Activated naive CD4-positive, alpha-beta T cell treated with anti-CD3 and anti-CD28 coated beads, Interleukin-2, amount 10 ng/mL, durations not matched to agents 7 days and 5 days (primary cell): Measurements from ENCODE around the gene EIF5B.
A peak's percentile ranks its signal among the peaks of the same experiment; 100 is the strongest.
"Not testable (repeated sequence)": the region's sequence is repeated elsewhere in the genome, so short reads cannot be mapped to it uniquely, and the experiment has no call there.

Source experiments
- CTCF ChIA-PET: fragments of 350-600 bp; sonication (Branson Sonifier 250); formaldehyde crosslinking; loops from one replicate; lab custom pipeline; 2021; ENCODE audit warnings: antibody characterized with exemption; lab: Charles Lee
- DNase-seq: peaks from one replicate; pipeline ENCODE4 v3.0.0-alpha.2; 2020
- H3K27ac Mint-ChIP-seq: one replicate; pipeline ENCODE4 v1.8.0; 2021; ENCODE audit warnings: mild to moderate bottlenecking, moderate library complexity, mixed read lengths
- H3K27me3 Mint-ChIP-seq: one replicate; pipeline ENCODE4 v1.8.0; 2021; ENCODE audit warnings: mild to moderate bottlenecking, mixed read lengths
- H3K36me3 Mint-ChIP-seq: one replicate; pipeline ENCODE4 v1.8.0; 2021; ENCODE audit warnings: mixed read lengths
- H3K4me1 Mint-ChIP-seq: one replicate; pipeline ENCODE4 v1.8.0; 2021; ENCODE audit warnings: mixed read lengths
- H3K4me3 Mint-ChIP-seq: one replicate; pipeline ENCODE4 v1.8.0; 2021; ENCODE audit warnings: mild to moderate bottlenecking, moderate library complexity, mixed read lengths
- H3K9me3 Mint-ChIP-seq: one replicate; pipeline ENCODE4 v1.8.0; 2021; ENCODE audit warnings: mixed read lengths

Gene EIF5B, protein sequence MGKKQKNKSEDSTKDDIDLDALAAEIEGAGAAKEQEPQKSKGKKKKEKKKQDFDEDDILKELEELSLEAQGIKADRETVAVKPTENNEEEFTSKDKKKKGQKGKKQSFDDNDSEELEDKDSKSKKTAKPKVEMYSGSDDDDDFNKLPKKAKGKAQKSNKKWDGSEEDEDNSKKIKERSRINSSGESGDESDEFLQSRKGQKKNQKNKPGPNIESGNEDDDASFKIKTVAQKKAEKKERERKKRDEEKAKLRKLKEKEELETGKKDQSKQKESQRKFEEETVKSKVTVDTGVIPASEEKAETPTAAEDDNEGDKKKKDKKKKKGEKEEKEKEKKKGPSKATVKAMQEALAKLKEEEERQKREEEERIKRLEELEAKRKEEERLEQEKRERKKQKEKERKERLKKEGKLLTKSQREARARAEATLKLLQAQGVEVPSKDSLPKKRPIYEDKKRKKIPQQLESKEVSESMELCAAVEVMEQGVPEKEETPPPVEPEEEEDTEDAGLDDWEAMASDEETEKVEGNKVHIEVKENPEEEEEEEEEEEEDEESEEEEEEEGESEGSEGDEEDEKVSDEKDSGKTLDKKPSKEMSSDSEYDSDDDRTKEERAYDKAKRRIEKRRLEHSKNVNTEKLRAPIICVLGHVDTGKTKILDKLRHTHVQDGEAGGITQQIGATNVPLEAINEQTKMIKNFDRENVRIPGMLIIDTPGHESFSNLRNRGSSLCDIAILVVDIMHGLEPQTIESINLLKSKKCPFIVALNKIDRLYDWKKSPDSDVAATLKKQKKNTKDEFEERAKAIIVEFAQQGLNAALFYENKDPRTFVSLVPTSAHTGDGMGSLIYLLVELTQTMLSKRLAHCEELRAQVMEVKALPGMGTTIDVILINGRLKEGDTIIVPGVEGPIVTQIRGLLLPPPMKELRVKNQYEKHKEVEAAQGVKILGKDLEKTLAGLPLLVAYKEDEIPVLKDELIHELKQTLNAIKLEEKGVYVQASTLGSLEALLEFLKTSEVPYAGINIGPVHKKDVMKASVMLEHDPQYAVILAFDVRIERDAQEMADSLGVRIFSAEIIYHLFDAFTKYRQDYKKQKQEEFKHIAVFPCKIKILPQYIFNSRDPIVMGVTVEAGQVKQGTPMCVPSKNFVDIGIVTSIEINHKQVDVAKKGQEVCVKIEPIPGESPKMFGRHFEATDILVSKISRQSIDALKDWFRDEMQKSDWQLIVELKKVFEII

DNA sequence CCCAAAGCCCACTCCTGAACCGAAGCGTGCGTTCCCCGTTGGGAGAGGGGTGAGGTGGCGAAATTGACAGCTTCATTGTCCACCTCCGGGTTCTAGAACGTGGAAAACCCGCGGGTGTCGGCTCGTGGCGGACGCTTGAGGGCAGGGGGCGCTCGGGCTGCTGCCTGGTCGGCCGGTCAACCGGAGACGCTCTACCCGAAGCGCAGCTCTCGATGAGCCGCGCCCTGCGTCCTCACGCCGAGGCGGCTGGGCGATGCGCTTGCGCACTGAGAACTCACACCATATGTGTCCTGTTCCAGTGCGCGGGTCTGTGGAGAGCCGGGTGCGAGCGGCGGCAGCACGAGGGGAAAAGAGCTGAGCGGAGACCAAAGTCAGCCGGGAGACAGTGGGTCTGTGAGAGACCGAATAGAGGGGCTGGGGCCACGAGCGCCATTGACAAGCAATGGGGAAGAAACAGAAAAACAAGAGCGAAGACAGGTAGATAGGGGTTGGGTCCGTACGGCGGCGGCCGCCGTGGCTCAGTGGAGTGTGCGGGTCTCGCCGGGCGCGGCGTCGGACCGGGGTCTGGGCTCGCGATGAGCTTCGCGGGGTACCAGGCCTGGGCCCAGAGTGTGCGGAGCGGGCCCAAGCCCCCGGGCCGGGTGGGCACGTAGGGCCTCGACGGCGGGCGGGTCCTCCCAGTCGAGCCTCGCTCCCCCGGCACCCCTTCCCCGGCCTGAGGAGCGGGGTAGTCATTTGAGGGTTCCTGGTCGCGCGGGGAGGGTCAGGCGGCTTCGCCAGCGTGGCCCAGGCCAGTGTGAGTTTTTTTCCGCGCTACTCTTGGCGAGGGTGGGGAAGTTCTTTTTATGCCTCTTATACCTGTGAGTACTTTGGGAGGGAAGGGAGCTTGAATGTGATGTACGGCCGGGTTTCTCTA, at the start of gene EIF5B:
Gene EIF5B, plus strand, starts transcription at position 277 of the 916 bp plus-strand sequence. Its CDS starts 166 bp downstream, at position 443.
- peak; percentile 93 for DNase-seq
- Mint-ChIP-seq H3K4me3 (no peak within 1 kb of the TSS), H3K9me3 (no peaks in the 10 kb centered on the region), H3K27ac (no peak within 1 kb of the TSS), H3K36me3 (peaks cover 10% of the 10 kb centered on the region), H3K4me1 (peaks cover 37% of the 10 kb centered on the region), H3K27me3 (no peaks in the 10 kb centered on the region)
- CTCF ChIA-PET, result interaction anchor here (1.1 to 1.7 kb wide), 5 partner anchors 10 to 157 kb away, joined by 3 to 7 read pairs (median 4); no protein-coding TSS in a partner anchor

DNA sequence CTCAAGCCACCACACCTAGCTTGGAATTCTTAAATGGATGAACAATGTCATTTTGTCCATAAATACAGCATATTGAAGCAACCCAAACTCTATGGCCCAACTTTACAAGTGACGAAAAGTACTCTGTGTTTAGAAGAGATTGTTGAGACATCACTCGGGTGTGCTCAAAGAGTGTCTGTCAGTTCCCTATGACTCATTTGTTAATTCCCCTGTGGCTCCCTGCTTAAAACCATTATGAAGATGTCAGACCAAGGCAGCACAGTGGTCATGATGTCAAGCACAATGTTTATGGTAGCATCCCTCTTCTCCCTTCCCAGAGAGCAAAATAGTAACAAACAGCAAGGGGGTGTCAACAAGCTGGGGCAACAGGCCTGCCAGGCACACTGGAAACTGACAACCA, 39.2 kb upstream of the EIF5B start:
- Mint-ChIP-seq H3K27me3 (no peaks in the 10 kb centered on the region), H3K9me3 (peaks cover 1% of the 10 kb centered on the region), H3K4me3 (no peak overlapping the region), H3K36me3 (peaks cover 1% of the 10 kb centered on the region), H3K27ac (no peak overlapping the region), H3K4me1 (no peaks in the 10 kb centered on the region)
- CTCF ChIA-PET, result no interaction called here
- no peak for DNase-seq

DNA sequence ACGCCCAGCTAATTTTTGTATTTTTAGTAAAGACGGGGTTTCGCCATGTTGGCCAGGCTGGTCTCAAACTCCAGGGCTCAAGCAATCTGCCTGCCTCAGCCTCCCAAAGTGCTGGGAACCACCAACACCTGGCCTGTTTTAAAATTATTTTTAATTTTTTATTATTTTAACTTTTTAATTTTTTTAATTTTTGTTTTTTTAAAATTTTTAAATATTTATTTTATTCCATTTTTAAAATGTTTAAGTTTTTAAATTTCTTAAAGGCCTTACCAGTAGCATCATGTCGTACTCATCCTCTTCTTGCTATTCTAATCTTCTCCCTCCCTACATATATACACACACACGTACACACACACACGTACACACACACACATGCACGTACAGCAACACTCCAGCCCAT, 37.6 kb upstream of the EIF5B start:
- Mint-ChIP-seq H3K4me3 (no peak overlapping the region), H3K36me3 (peaks cover 1% of the 10 kb centered on the region), H3K27ac (no peak overlapping the region), H3K27me3 (no peaks in the 10 kb centered on the region), H3K9me3 (peaks cover 1% of the 10 kb centered on the region), H3K4me1 (no peaks in the 10 kb centered on the region)
- CTCF ChIA-PET, result no interaction called here
- DNase-seq, result no peak

DNA sequence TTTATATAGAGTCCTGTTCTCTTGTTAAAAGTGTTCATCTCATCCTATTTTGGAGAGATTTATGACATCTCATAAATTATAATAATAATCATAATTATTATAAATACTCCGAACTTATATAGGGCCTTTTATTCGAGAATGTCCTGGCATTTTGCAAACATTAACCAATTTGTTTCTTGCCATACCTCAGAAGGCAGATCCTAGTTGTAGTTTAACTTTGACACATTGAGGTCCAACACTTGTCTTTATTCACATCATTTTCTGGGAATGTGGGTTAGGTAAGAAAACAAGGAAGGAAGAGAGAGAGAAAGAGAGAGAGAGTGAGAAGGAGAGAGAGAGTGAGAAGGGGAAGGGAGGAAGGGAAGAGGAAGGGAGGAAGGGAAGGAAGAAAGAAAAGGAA, 36.1 kb upstream of the EIF5B start, which contains the start of gene LYG1:
Gene LYG1, minus strand, starts transcription at position 101 of the 400 bp plus-strand sequence. CDS start 5,527 bp downstream, outside the sequence.
- DNase-seq, CTCF ChIA-PET, H3K4me3 Mint-ChIP-seq, H3K27me3 Mint-ChIP-seq, H3K36me3 Mint-ChIP-seq, H3K4me1 Mint-ChIP-seq, H3K9me3 Mint-ChIP-seq, H3K27ac Mint-ChIP-seq: not testable (repeated sequence)

DNA sequence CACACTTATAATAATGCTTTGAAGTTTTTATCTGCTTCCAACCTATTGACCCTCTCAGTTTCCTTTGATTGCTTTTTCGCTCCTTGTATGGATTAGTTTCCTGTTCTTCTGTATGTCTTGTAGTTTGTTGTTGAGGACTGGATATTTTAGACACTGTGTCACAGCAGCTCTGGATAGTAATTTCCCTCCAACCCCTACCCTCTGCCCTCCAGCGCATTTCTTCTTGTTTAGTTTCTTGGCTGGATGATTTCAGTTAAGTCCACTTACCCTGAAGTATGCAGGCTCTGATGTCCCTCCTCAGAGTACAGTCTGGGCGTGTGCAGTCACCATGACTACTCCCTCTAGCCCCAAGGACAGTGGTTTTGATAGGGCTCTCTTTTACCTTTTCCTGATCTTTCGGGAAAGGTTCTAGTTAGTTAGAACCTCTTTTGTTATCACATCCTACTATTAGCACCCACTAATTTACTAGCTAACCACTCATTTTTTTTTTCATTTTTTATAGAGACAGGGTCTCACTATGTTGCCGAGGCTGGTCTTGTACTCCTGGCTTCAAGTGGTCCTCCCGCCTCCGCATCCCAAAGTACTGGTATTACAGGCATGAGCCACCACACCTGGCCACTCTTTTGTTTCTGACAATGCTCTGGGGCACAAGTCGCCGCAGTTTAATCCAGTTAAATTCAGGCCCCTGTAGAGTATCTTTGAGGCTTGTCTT, 19.9 kb upstream of the EIF5B start:
- H3K9me3 Mint-ChIP-seq, result peaks cover 2% of the 10 kb centered on the region
- DNase-seq, result no peak
- no peaks in the 10 kb centered on the region for H3K4me1 Mint-ChIP-seq
- CTCF ChIA-PET, result no interaction called here
- H3K27me3 Mint-ChIP-seq, result no peaks in the 10 kb centered on the region
- peaks cover 44% of the 10 kb centered on the region for H3K36me3 Mint-ChIP-seq
- H3K27ac Mint-ChIP-seq, result no peak overlapping the region
- no peak overlapping the region for H3K4me3 Mint-ChIP-seq

DNA sequence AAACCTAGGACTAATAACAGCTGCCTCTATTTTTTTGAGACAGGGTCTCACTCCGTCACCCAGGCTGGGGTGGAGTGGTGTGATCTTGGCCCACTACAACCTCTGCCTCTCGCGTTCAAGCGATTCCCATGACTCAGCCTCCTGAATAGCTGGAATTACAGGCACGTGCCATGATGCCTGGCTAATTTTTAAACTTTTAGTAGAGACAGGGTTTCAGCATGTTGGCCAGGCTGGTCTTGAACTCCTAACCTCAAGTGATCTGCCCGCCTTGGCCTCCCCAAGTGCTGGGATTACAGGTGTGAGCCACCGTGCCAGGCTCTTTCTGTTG, 19.4 kb upstream of the EIF5B start:
- DNase-seq, H3K9me3 Mint-ChIP-seq, H3K4me3 Mint-ChIP-seq, H3K4me1 Mint-ChIP-seq, H3K27ac Mint-ChIP-seq, CTCF ChIA-PET, H3K27me3 Mint-ChIP-seq: not testable (repeated sequence)
- peaks cover 43% of the 10 kb centered on the region for H3K36me3 Mint-ChIP-seq

DNA sequence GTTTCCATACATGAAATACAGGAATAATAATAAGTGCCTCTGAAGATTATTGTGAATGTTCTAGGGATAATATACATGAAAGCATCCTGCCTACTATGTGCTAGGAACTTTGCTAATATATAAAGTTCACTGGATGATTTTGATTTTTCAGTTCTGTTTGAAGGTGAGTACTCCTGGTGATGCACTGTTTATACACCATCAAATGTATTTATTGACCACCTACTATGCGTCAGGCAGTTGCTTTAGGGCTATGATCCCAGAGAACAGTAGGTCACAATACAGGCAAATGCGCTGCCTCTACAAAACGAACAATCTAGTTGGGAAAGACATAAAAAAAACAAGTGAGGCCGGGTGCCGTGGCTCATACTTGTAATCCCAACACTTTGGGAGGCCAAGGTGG, 11.8 kb upstream of the EIF5B start:
- Mint-ChIP-seq H3K27ac (peak overlapping the region; percentile 37), H3K9me3 (no peaks in the 10 kb centered on the region), H3K27me3 (no peaks in the 10 kb centered on the region), H3K4me3 (no peak overlapping the region), H3K4me1 (peaks cover 3% of the 10 kb centered on the region), H3K36me3 (peaks cover 41% of the 10 kb centered on the region)
- DNase-seq, result no peak
- CTCF ChIA-PET, result no interaction called here

DNA sequence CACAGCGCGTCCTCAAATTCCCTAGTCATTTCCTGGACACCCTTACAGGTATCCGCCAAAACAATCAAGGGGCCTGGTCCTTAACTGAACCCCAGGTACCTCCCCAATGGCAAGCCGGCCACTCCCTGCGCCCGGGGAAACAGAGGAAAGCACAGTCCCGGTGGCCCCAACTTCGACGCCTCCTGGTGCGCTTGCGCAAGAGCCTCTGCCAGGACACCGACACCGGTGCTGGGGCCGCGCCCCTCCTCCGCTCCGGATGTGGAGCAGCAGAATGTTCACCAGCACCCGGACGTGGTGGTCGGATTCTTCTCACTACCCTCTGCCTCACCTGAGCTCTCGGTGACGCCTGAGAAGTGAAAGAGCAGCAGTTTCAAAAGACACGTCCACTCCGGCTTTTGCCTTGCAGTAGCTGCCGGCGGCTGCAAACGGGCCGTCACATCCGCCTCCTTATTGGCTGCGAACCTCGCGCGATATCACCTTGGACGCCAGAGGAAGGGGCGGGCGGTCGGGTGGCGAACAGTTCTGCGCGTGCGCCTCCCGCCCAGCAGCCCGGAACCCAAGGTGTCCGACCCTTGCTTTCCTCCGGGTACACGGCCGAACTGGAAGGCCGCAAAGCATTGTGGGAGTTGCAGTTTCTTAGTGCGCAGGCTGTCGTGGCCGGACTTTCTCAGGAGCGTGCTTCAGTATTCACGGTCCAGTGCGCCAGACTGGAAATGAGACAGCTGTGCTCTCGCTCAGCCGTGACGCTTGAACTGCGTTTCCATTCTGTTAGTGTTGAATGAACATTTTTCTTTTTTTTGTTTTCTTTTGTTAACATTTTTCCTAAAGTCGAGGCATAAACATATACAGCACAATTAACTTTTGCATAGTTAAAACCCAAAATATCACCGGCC, 1.0 kb upstream of the EIF5B start, which contains the start of gene TXNDC9:
Gene TXNDC9, minus strand, starts transcription at position 423 of the 893 bp plus-strand sequence. CDS start 3,123 bp downstream, outside the sequence.
- peaks cover 34% of the 10 kb centered on the region for H3K4me1 Mint-ChIP-seq
- no peak within 1 kb of the TSS for H3K27ac Mint-ChIP-seq
- H3K9me3 Mint-ChIP-seq, result no peaks in the 10 kb centered on the region
- no peaks in the 10 kb centered on the region for H3K27me3 Mint-ChIP-seq
- CTCF ChIA-PET, result interaction anchor here (1.1 to 1.7 kb wide), 4 partner anchors 12 to 180 kb away, joined by 3 to 5 read pairs (median 4); no protein-coding TSS in a partner anchor
- H3K4me3 Mint-ChIP-seq, result no peak within 1 kb of the TSS
- peaks cover 20% of the 10 kb centered on the region for H3K36me3 Mint-ChIP-seq
- DNase-seq, result peak; percentile 98

DNA sequence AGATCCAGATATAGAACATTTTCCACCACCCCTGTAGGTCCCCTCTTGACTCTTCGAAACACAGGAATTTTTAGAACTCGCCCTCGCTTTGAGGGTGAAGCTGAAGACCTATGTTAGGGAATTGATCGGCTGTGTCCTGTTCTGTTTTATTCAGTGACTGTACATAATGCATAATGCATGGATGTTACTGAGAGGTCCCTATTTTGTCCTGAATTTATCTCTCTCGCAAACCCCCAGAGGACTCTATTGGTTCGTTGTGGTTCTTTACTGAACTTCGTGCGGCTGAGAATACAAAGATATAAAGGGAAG, 431 bp upstream of the EIF5B start:
- Mint-ChIP-seq H3K4me3 (no peak overlapping the region), H3K27me3 (no peaks in the 10 kb centered on the region), H3K36me3 (peaks cover 17% of the 10 kb centered on the region), H3K4me1 (peaks cover 37% of the 10 kb centered on the region), H3K27ac (no peak overlapping the region), H3K9me3 (no peaks in the 10 kb centered on the region)
- CTCF ChIA-PET, result interaction anchor here (1.1 to 1.7 kb wide), 5 partner anchors 11 to 181 kb away, joined by 3 to 5 read pairs (median 4); no protein-coding TSS in a partner anchor
- peak; percentile 22 for DNase-seq

DNA sequence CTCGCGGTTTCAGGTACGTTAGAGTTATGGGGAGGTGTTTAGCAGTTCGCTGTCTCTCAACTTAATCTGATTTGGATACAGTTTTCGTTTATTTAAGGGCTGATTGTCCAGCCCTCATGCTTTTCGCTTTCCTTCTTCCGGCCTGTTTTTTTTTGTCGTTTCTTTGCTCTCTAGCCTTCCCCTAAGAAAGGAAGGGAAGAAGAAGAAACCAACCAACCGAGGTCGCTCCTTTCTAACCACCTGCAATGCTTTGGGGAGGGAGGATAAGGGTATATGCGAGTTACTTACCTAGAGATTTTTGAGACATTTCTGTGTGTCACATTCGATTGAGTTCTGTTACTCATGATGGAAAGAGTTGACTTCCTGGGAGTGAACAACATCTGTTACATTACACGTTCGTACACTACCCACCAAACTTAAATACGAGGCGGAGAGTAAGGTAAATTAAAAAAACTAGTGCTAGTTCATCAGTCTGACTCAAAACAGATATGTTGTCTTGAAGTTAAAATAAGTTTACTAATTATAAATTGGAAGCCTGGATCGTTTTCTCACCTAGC, 918 bp downstream of the EIF5B start:
- Mint-ChIP-seq H3K4me3 (no peak overlapping the region), H3K36me3 (peaks cover 7% of the 10 kb centered on the region), H3K27me3 (no peaks in the 10 kb centered on the region), H3K27ac (no peak overlapping the region), H3K4me1 (peaks cover 38% of the 10 kb centered on the region), H3K9me3 (no peaks in the 10 kb centered on the region)
- peak; percentile 38 for DNase-seq
- CTCF ChIA-PET, result interaction anchor here (1.4 to 1.5 kb wide), 2 partner anchors 10 to 66 kb away, joined by 4 to 7 read pairs; no protein-coding TSS in a partner anchor

DNA sequence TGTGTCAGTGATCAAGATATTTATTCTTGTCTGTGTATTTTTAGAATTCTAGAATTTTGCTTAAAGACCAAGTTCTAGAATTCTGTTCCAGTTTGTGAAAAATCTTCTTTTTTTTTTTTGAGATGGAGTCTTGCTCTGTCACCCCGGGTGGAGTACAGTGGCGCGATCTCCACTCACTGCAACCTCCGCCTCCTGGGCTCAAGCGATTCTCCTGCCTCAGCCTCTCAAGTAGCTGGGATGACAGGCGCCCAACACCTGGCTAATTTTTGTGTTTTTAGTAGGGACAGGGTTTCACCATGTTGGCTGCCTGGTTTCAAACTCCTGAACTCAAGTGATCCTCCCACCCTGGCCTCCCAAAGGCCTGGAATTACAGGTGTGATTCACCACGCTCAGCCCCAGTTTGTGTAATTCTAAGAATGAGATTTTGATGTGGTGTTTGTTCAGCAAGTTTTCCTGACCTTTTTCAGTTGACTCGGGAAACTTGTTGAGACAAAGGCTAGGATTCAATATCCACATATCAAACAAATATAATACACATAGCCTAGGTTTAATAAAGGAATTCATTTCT, 3.6 kb downstream of the EIF5B start:
- no peak overlapping the region for H3K27ac Mint-ChIP-seq
- no peaks in the 10 kb centered on the region for H3K9me3 Mint-ChIP-seq
- CTCF ChIA-PET, result no interaction called here

More for the DNA sequence above, 3.6 kb downstream of the EIF5B start:
- Mint-ChIP-seq H3K4me3 (no peak overlapping the region), H3K4me1 (peaks cover 25% of the 10 kb centered on the region), H3K27me3 (no peaks in the 10 kb centered on the region), H3K36me3 (peaks cover 7% of the 10 kb centered on the region)
- no peak for DNase-seq
